ENCODE results near the gene DGKD.

The DGKD gene

DNA sequence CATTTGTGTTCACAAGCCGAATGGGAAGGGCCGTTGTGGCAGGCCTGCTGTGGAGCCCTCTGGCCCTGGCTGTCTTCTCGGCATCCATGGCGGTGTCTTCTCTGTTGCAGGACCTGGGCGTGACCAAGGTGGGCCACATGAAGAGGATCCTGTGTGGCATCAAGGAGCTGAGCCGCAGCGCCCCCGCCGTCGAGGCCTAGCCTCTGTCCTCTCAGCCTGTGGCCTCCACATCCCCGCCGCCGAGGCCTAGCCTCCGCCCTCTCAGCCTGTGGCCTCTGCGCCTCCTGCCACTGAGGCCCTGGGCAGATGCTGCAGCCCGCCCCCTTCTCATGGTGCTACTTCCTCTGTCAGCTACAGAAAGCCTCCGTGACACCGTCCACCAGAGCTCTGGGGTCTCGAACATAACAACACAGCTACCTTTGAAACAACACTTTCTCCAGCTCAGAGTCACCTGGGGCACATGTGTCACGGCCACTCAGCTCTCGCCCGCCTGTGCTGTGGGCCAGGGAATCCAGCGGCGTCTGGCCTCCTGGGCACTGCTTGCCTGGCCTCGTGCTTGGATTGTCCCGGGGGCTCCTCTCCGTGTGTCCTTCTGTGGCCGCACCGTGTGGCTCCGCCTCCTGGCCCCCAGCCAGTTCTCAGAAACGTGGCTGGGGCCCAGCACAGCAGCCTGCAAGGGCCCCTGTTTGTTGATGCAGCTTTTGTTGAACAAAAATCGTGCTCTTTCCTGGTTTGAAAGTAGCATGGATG lies 115.1 kb downstream of the DGKD start:
- TF ChIP-seq, protein P1, sequence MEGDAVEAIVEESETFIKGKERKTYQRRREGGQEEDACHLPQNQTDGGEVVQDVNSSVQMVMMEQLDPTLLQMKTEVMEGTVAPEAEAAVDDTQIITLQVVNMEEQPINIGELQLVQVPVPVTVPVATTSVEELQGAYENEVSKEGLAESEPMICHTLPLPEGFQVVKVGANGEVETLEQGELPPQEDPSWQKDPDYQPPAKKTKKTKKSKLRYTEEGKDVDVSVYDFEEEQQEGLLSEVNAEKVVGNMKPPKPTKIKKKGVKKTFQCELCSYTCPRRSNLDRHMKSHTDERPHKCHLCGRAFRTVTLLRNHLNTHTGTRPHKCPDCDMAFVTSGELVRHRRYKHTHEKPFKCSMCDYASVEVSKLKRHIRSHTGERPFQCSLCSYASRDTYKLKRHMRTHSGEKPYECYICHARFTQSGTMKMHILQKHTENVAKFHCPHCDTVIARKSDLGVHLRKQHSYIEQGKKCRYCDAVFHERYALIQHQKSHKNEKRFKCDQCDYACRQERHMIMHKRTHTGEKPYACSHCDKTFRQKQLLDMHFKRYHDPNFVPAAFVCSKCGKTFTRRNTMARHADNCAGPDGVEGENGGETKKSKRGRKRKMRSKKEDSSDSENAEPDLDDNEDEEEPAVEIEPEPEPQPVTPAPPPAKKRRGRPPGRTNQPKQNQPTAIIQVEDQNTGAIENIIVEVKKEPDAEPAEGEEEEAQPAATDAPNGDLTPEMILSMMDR (IDR thresholded peaks at IDR 0.05; ENCODE audit: low read depth, low read length): no peak
- TF ChIP-seq EZH2phosphoT487 (IDR thresholded peaks at IDR 0.05; ENCODE audit: low read depth): no peak
- Histone ChIP-seq H3K27ac (ENCODE audit: low read length) (no peak overlapping the region), H3K4me2 (ENCODE audit: low read length) (no peak overlapping the region), H3K4me1 (ENCODE audit: low read length) (no peaks in the 10 kb centered on the region), H3K27me3 (ENCODE audit: low read depth, low read length) (no peaks in the 10 kb centered on the region), H2AFZ (ENCODE audit: low read depth, low read length) (no peak overlapping the region), H3K9ac (ENCODE audit: low read length) (no peak overlapping the region), H3K9me3 (ENCODE audit: insufficient read depth, low read length) (no peaks in the 10 kb centered on the region), H3K4me3 (ENCODE audit: low read length) (no peak overlapping the region), H3K36me3 (replicated peaks; ENCODE audit: low read depth, low read length) (peaks cover 2% of the 10 kb centered on the region), H3K79me2 (ENCODE audit: low read length) (no peaks in the 10 kb centered on the region), H4K20me1 (ENCODE audit: insufficient read depth, low read length) (no peaks in the 10 kb centered on the region)

DNA sequence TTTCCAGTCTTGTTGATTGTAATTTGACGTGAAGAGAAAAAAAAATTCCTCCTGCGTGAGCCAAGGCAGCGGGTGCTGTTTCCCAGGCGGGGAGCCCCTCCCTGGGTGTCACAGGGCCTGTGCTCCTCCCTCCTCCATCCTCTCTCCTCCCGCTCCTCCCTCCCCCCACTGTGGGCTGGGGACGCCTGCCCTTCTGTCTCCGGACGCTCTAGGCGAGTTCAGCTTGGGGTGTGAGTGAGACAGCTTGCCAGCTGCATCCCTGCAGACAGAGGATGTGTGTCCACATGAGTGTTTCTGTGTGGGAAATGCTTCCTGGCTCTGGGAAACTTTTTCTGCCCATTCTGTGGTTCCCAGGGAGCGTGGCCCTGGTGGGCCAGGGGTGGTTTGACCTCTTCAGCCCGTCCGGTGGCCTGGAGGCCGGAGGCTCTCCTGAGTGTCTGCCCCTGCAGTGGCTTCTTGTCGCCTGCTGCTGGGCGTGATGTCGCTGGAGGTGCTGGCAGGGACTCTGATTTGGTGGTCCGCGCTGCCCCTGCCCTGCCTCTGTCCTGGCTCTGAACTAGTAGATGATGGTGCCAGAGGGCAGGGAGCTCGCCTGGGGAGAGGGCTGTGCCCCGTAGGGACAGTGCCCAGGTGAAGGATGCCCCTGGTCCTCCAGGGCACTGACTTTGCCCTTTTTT lies 115.9 kb downstream of the DGKD start:
- Histone ChIP-seq H3K79me2 (ENCODE audit: low read length) (no peaks in the 10 kb centered on the region), H3K27ac (ENCODE audit: low read length) (no peak overlapping the region), H3K4me1 (ENCODE audit: low read length) (no peaks in the 10 kb centered on the region), H3K4me2 (ENCODE audit: low read length) (no peak overlapping the region), H3K9ac (ENCODE audit: low read length) (no peak overlapping the region), H3K36me3 (replicated peaks; ENCODE audit: low read depth, low read length) (peaks cover 2% of the 10 kb centered on the region), H3K4me3 (ENCODE audit: low read length) (no peak overlapping the region), H3K27me3 (ENCODE audit: low read depth, low read length) (no peaks in the 10 kb centered on the region), H2AFZ (ENCODE audit: low read depth, low read length) (no peak overlapping the region), H3K9me3 (ENCODE audit: insufficient read depth, low read length) (no peaks in the 10 kb centered on the region), H4K20me1 (ENCODE audit: insufficient read depth, low read length) (no peaks in the 10 kb centered on the region)
- TF ChIP-seq EZH2phosphoT487 (IDR thresholded peaks at IDR 0.05; ENCODE audit: low read depth): no peak
- TF ChIP-seq, protein P1 (IDR thresholded peaks at IDR 0.05; ENCODE audit: low read depth, low read length): no peak

DNA sequence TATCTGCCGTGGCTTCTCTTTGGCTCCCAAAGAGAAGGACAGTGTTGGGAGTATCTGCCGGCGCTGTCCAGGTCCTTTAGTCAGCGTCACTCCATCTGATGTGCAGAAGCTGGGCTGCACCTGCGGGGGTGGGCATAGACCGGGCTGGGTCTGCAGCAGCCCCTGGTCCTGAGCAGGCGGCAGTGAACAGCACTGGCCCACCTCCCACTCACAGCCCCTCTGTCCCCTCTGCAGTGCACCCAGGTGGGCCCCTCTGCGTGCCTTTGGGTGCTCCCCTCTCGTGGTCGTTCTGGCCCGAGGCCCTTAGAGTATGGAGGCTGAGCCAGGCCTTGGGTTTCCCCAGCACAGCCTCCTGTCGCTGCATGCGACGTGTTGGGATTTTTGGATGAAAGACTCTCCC lies 116.5 kb downstream of the DGKD start:
- H2AFZ ChIP-seq (ENCODE audit: low read depth, low read length): no peak overlapping the region

More for the DNA sequence above, 116.5 kb downstream of the DGKD start:
- TF ChIP-seq EZH2phosphoT487 (IDR thresholded peaks at IDR 0.05; ENCODE audit: low read depth): no peak
- TF ChIP-seq, protein P1 (IDR thresholded peaks at IDR 0.05; ENCODE audit: low read depth, low read length): no peak
- Histone ChIP-seq H3K79me2 (ENCODE audit: low read length) (no peaks in the 10 kb centered on the region), H3K36me3 (replicated peaks; ENCODE audit: low read depth, low read length) (peaks cover 2% of the 10 kb centered on the region), H3K9me3 (ENCODE audit: insufficient read depth, low read length) (no peaks in the 10 kb centered on the region), H3K9ac (ENCODE audit: low read length) (no peak overlapping the region), H3K4me2 (ENCODE audit: low read length) (no peak overlapping the region), H3K27ac (ENCODE audit: low read length) (no peak overlapping the region), H3K27me3 (ENCODE audit: low read depth, low read length) (no peaks in the 10 kb centered on the region), H4K20me1 (ENCODE audit: insufficient read depth, low read length) (no peaks in the 10 kb centered on the region), H3K4me1 (ENCODE audit: low read length) (no peaks in the 10 kb centered on the region), H3K4me3 (ENCODE audit: low read length) (no peak overlapping the region)

All from OCI-LY3 (cell line).